Nephron (organoid): ENCODE measurements around the gene PTGIS.

Experiments used
- H3K27ac Mint-ChIP-seq, 3 experiments: 2 replicates each; pipeline ENCODE4 v1.8.0; 2020; ENCODE audit warnings: mixed read lengths in 3 of 3, mild to moderate bottlenecking in 2 of 3, moderate library complexity in 1 of 3
- H3K27me3 Mint-ChIP-seq: 2 replicates; pipeline ENCODE4 v1.8.0; 2021; ENCODE audit warnings: low read depth, mild to moderate bottlenecking, moderate library complexity, mixed read lengths
- H3K36me3 Mint-ChIP-seq: 2 replicates; pipeline ENCODE4 v1.8.0; 2020; ENCODE audit warnings: low read depth, mixed read lengths
- H3K4me1 Mint-ChIP-seq: 2 replicates; pipeline ENCODE4 v1.8.0; 2020; ENCODE audit warnings: mixed read lengths
- H3K4me3 Mint-ChIP-seq, 3 experiments: 2 replicates each; pipeline ENCODE4 v1.8.0; 2020; ENCODE audit warnings: mild to moderate bottlenecking in 3 of 3, mixed read lengths in 3 of 3, moderate library complexity in 2 of 3
- H3K9me3 Mint-ChIP-seq: 2 replicates; pipeline ENCODE4 v1.8.0; 2020; ENCODE audit warnings: mixed read lengths
- TF ChIP-seq, protein P1 (sequence below), 3 experiments: fragments of 200-600 bp; sonication (generic); IDR thresholded peaks; one replicate each; pipeline ENCODE4 v1.5.0; 2021; ENCODE audit warnings: antibody characterized with exemption in 3 of 3; ENCODE audit not compliant: unreplicated experiment in 3 of 3

Gene PTGIS

DNA sequence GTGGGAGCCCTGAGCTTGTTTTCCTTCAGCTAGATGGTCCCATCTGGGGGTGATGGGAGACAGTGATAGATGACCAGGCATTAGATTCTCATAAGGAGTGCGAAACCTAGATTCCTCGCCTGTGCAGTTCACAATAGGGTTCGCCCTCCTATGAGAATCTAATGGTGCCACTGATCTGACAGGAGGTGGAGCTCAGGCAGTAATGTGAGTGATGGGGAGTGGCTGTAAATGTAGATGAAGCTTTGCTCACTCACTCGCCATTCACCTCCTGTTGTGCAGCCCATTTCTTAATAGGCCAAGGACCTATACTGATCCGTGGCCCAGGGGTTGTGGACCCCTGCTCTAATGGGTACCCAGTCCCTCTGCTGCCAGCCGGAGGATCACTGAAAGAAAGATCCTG lies 64.8 kb downstream of the PTGIS start:
- TF ChIP-seq, protein P1, sequence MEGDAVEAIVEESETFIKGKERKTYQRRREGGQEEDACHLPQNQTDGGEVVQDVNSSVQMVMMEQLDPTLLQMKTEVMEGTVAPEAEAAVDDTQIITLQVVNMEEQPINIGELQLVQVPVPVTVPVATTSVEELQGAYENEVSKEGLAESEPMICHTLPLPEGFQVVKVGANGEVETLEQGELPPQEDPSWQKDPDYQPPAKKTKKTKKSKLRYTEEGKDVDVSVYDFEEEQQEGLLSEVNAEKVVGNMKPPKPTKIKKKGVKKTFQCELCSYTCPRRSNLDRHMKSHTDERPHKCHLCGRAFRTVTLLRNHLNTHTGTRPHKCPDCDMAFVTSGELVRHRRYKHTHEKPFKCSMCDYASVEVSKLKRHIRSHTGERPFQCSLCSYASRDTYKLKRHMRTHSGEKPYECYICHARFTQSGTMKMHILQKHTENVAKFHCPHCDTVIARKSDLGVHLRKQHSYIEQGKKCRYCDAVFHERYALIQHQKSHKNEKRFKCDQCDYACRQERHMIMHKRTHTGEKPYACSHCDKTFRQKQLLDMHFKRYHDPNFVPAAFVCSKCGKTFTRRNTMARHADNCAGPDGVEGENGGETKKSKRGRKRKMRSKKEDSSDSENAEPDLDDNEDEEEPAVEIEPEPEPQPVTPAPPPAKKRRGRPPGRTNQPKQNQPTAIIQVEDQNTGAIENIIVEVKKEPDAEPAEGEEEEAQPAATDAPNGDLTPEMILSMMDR (IDR thresholded peaks at IDR 0.05; ENCODE audit: unreplicated experiment in 3 of 3), result no peak
- no peak overlapping the region for H3K27ac Mint-ChIP-seq
- peaks cover 12% of the 10 kb centered on the region for H3K36me3 Mint-ChIP-seq
- no peak overlapping the region for H3K4me3 Mint-ChIP-seq
- H3K9me3 Mint-ChIP-seq, result no peaks in the 10 kb centered on the region
- H3K27me3 Mint-ChIP-seq, result peaks cover 3% of the 10 kb centered on the region
- no peaks in the 10 kb centered on the region for H3K4me1 Mint-ChIP-seq

DNA sequence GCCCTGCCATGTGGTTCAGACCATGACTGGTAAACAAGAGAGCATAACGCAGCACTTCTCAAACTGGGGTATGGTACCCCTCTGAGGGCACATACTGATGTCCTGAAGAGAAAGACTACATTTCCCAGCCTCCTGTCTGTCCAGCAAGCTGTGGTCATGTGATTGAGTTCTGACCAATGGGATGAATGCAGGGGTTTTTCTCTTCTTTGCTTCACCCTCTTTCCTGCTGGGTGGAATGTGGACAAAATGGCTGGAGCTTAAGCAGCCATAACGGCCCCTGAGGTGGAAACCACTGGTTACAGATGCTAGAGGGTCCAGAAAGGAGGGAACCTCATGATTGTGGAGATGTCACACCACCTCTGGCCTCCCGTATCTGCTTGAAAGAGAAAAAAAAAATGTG lies 66.0 kb downstream of the PTGIS start:
- TF ChIP-seq, protein P1 (IDR thresholded peaks at IDR 0.05; ENCODE audit: unreplicated experiment in 3 of 3), result no peak
- Mint-ChIP-seq H3K4me1 (peaks cover 6% of the 10 kb centered on the region), H3K9me3 (no peaks in the 10 kb centered on the region), H3K36me3 (peaks cover 4% of the 10 kb centered on the region), H3K27ac (no peak overlapping the region), H3K27me3 (peaks cover 5% of the 10 kb centered on the region), H3K4me3 (no peak overlapping the region)

DNA sequence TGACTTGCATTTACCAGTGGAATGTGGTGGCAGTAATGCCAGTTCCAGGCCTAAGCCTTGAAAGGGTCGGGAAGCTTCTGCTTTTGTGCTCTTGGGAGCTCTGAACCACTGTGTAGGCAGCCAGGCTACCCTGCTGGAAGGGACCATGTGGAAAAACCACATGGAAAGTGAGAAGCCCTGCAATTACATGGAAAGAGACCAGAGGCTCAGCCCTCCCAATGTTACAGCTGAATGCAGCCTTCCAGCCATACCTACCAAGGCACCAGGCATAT lies 70.6 kb downstream of the PTGIS start:
- peaks cover 10% of the 10 kb centered on the region for H3K27me3 Mint-ChIP-seq
- no peaks in the 10 kb centered on the region for H3K9me3 Mint-ChIP-seq
- TF ChIP-seq, protein P1 (IDR thresholded peaks at IDR 0.05; ENCODE audit: unreplicated experiment in 3 of 3), result no peak
- no peak overlapping the region for H3K27ac Mint-ChIP-seq
- H3K4me3 Mint-ChIP-seq, result no peak overlapping the region
- no peaks in the 10 kb centered on the region for H3K36me3 Mint-ChIP-seq
- H3K4me1 Mint-ChIP-seq, result peaks cover 10% of the 10 kb centered on the region

DNA sequence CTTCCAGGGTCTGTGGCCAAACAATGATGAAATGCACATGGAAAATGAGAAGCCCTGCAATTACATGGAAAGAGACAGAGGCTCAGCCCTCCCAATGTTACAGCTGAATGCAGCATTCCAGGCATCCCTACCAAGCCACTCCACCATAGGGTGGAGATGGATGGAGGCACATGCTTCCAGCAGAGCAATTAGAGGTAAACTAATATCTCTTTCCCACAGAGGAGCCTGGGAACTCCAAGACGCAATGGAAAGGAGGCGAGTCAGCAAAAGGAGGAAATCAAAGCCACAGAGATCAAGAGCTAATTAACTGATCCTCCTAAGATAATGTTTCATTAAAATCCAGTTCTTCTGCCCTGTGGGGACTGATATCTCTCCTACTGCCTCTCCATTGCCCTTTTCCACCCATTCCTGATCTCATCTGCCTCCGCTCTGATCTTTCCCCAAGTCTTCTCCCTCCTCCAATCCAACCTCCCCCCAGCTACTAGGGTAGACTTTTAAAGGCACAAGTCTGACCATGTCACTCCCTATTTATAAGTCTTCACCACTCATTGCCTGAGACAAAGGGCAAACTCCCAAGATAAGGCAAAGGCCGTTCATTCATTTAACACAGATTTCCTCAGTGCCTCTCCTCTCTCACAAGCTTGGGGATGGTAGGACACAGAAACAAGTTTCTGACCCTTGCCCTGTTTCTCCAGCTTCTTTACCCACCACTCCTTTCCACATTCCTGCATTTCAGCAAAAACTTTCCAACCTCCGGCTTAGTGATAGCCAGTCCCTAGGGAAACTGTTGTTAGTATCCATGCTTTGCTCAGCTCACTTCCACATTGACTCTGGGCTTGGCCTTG lies 71.2 kb downstream of the PTGIS start:
- H3K4me1 Mint-ChIP-seq, result peaks cover 10% of the 10 kb centered on the region
- H3K9me3 Mint-ChIP-seq, result no peaks in the 10 kb centered on the region
- TF ChIP-seq, protein P1 (IDR thresholded peaks at IDR 0.05; ENCODE audit: unreplicated experiment in 3 of 3), result no peak
- H3K27me3 Mint-ChIP-seq, result peaks cover 10% of the 10 kb centered on the region
- H3K27ac Mint-ChIP-seq, result no peak overlapping the region
- H3K4me3 Mint-ChIP-seq, result no peak overlapping the region
- no peaks in the 10 kb centered on the region for H3K36me3 Mint-ChIP-seq

DNA sequence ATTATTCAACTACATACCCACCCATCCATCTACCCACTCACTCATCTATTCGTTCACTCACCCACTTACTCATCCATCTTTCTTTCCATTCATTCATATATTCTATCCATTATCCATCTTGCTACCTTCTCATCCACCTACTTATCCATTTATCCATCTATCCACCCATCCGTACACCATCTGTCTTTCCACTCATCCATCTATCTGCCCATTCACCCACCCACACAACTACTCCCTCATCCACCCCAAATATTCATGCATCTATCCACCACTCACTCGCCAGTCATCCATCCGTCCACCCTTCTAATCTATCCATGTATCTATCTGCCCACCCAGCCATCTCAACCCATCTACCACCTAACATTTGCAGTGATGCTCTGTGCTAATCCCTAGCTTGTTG lies 71.9 kb downstream of the PTGIS start:
- TF ChIP-seq, protein P1 (IDR thresholded peaks at IDR 0.05; ENCODE audit: unreplicated experiment in 3 of 3), result no peak

DNA sequence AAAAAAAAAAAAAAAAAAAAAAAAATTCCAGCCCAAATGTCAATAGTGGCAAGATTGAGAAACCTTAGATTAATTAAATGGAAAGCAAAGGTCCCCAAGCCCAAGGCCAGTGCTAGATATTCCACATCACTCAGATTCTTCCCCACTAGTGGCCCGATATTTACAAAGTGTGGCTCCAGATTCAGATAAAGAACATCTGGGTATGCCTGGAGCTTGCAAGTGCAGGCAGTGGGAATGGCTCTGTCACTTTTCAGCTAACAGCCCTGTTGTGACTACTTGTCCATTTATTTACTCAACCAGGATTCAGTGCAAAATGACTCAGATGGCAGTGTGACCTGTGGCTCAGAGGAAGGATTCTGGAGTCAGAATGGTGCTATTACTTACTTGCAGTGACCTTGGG lies 77.2 kb downstream of the PTGIS start:
- Mint-ChIP-seq H3K36me3 (no peaks in the 10 kb centered on the region), H3K27me3 (peaks cover 42% of the 10 kb centered on the region), H3K9me3 (peaks cover 13% of the 10 kb centered on the region), H3K4me3 (no peak overlapping the region), H3K27ac (no peak overlapping the region), H3K4me1 (no peaks in the 10 kb centered on the region)
- TF ChIP-seq, protein P1 (IDR thresholded peaks at IDR 0.05; ENCODE audit: unreplicated experiment in 3 of 3), result no peak

More for the DNA sequence above, 71.9 kb downstream of the PTGIS start:
- Mint-ChIP-seq H3K4me1 (peaks cover 10% of the 10 kb centered on the region), H3K4me3 (no peak overlapping the region), H3K27me3 (peaks cover 10% of the 10 kb centered on the region), H3K9me3 (no peaks in the 10 kb centered on the region), H3K27ac (no peak overlapping the region), H3K36me3 (no peaks in the 10 kb centered on the region)
